HG03025 (cell line): ENCODE results near the gene IL16.

Experiments
- ATAC-seq: cut with Tn5 transposase; IDR thresholded peaks from one replicate; pipeline ENCODE4 v1.9.1; 2021; ENCODE audit warnings: mild to moderate bottlenecking, moderate library complexity; ENCODE audit not compliant: unreplicated experiment, low FRiP score

The IL16 gene

DNA sequence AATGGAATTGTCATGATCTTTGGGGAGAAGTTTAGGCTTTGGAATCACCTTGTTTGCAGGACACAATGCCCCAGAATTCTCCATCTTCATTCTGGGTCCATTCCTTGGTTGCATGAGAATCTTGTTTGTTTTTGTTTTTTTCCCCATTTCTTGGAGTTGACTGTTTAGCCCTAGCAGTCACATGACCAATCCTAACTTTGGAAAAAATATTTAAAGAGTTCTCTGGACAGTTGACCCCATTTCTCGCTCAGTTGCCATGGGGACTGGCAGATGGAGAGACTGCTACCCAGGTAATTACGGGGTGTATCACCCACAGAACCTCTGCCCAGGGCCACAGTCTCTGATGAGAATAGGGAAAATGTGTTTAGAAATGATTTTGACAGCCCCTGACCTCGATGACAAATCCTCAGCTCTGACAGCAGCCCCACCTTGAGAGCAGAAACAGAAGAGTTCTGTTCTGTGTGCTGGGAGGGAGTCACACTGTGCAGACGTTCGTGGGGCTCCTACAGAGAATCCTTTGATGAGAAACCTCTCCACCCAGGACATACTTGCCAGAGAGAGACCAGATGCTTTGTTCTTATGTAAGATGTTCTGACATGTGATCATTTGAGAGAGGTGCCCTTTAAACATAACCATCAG is 57.7 kb downstream of the IL16 start:
- no peak for ATAC-seq

DNA sequence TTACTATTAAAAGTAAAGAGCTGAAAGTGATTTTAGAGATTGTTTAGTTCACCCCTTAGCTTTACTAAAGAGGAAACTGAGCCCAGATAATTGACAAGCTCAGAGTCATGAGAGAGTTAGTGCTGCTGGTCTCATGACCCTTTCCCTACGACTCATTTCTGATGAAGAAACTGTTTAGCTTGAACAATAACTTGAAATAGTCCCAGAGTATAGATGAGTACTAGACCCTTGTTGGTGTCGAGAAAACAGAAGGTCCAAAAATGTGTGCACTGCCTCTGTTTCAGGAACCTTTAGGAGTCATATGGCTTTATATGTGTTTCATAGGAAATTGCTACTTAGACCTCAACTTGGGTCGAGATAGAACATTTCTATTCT is 58.2 kb downstream of the IL16 start:
- ATAC-seq: no peak

DNA sequence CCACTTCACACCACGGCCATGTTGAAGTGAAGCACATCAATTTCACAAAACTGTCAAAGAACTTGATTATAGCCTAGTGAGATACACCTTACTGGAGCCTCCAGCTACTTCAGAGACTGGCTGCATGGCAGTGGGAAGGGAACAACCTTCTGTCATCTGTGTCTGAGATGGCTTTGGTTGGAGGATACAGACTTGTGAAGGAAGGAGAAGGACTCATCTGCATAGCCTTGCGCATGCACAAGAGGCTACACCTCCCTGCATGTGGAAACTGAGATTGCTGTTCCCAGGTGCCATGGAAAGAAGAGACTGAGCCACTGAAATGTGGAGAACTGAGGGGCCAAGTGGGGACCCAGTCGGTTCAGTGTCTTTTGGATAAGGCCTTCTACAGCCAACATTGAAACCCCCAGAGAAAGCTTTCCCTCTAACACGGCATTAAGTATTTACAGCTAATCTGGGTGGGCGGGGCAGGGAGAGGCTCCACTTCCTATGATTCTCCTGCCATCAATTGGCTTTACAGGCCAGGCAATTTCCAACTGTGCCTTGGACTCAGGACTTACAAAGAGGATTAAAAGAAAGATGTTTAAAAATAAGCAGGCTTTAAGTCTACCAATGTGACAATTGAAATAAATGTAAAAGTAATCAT is 58.8 kb downstream of the IL16 start:
- no peak for ATAC-seq

DNA sequence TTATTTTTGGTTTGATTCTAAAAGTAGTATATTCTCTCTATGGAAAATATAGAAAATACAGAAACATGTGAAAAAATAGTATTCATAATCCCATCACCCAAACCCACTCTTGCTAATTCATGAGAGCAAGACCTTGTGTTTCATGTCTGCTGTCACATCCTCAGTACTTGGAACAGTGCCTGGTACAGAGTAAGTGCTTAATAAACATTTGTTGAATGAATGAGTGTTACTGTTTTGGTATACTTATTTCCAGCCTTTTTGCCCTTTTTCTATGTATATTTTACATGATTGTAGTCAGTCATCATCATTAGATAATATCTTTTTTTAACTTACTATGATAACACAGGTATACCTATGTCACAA is 59.3 kb downstream of the IL16 start:
- ATAC-seq: no peak

DNA sequence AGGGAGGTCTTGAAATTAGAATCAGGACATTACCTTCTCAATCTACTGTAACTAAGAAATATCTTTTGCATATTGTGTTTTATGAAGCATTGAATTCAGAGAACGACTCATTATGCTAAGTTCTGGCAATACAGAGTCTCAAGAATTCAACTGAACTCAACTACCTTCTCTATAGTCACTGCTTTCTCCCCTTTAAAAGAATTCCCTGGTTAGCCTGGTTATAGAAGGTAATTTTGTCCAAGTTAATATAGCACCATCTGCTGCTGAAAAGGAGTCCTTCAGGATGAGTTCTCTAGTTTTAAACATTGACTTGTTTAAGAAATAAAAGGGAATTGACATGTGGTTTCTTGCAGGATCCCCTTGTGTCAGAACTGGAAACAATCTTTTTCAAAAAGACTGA is 60.2 kb downstream of the IL16 start:
- no peak for ATAC-seq

DNA sequence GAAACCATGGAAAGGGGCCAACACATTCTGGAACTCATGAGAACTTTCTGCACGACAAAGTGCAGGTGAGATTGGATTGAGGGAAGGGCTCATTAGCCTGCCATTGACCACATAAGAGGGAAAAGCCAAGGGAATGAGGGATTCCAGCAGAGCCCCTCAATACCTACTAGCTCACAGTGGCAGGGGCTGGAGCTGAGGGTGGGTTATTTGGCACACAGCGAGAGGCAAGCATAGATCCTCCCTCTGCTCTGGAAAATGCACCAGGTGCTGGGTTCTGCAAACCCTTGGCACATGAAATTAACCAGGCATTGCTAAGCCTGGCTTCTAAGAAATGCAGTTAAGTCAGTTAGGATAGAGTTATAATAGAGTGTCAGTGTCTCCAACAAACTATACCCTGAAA is 60.8 kb downstream of the IL16 start:
- no peak for ATAC-seq

DNA sequence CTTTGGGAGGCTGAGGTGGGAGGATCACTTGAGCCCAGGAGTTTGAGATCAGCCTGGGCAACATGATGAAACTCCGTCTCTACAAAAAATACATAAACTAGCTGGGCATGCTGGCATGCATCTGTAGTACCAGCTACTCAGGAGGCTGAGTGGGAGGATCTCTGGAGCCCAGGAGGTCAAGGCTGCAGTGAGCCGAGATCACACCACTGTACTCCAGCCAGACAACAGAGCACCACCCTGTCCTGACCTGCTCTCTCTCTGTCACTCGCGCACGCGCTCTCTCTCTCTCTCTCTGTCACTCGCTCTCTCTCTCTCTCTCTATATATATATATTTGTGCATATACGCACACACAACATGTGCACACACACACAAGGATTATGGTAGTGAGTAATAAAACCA is 61.8 kb downstream of the IL16 start:
- no peak for ATAC-seq

DNA sequence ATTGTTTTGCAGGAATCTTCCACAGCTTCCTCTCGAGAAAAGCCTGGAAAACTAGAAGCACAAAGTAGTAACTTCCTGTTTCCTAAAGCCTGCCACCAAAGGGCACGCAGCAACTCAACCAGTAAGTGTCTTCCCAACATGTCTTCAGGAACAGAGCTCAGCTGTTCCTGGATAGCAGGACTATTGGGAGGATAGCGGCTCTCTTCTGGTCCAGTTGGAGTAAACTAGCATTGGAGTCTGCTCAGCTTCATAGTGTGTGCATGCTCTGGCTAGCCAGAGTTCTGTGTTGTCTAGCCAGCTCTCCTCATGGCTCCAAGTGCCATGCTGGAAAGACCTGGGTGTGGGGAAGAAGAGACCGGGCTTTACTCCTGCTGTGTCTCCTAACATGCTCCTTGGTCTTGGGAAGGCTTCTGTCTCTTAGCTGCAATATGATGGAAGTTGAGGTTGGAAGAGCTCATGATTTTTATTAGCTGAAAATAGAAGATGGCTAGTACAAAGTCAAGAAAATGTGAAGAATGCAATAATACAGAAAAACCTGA is 63.1 kb downstream of the IL16 start:
- ATAC-seq: no peak

DNA sequence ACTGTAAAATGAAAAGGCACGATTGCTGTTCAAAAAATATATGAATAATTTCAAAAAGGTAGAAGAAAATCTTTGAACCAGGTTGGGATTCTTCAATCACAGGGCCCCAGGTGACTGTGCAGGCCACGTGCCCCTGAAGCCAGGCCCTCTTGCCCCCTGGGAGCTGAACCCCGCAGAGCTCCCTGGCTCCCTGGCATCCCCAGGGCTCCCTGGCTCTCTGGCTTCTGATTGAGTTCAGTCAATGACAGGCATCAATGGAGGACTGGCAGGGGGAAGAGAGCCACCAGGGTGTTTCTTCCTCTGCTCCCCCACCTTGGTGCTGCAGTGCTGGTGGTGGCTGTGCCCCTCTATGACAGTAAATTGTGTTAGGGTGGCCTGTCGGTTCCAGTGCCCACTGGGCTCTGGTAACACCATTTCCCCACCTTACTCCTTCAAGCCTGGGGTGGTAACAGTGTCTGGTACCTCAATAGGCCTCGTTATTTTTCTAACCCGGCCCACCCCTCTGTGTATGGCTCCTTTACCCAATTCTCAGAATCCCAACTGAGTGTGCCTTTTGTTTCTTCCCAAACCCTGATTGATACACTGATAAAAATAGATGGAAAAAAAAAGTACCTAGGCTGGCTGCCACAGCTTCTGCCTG is 64.6 kb downstream of the IL16 start:
- ATAC-seq: no peak

DNA sequence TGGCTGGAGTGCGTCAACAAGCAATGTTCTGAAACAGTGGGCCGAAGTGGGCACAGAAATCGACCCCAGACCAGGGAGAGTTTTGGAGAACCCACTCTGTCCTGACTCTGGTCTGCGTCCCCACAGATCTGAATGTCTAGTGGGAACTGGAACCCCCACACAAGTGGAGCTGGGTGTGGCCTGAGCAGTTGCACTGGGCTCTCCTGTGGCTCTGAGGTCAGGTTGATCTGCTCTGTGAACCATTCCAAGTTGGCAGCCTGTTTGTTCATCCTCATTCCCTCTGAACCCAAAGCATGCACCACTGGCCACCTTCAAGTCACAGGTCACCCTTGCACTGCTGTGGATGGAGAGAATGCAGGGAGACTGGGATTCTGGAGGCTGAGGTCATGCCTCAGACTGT is 66.8 kb downstream of the IL16 start:
- no peak for ATAC-seq

DNA sequence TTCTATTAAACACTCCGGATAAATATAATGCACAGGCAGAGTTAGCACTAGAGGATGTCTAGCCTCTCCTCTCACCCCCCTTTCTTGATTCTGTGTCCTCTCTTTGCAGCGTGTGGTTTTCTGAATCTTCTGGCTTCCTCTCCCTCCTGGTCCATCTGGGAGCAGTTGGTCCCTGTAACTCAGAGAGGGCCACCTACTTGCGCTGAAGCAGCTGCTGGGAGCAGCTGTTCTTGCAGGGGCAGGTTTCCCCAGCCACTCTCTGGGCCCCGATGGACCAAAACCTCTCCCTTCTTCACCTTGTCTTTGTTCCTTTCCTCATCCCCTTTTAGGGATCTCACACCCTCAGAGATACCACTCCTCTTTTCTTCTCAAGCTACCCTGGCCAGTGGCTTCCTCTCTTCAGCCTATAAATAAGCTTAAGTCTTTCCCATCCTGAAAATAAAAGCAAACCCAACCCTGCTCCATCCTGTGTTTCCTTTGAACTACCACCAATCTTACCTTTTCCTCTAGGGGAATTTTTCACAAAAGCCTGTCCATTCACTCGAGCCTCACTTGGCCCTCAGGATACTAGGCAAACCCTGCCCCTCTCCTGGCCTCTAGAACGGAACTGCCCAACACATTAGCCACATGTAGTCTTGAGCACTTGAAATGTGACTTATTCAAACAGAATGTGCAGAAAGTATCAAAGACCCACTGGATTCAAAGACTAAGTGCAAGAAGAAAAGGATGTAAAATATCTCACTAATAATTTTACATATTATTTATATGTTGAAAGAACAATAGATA is 67.6 kb downstream of the IL16 start:
- no peak for ATAC-seq

DNA sequence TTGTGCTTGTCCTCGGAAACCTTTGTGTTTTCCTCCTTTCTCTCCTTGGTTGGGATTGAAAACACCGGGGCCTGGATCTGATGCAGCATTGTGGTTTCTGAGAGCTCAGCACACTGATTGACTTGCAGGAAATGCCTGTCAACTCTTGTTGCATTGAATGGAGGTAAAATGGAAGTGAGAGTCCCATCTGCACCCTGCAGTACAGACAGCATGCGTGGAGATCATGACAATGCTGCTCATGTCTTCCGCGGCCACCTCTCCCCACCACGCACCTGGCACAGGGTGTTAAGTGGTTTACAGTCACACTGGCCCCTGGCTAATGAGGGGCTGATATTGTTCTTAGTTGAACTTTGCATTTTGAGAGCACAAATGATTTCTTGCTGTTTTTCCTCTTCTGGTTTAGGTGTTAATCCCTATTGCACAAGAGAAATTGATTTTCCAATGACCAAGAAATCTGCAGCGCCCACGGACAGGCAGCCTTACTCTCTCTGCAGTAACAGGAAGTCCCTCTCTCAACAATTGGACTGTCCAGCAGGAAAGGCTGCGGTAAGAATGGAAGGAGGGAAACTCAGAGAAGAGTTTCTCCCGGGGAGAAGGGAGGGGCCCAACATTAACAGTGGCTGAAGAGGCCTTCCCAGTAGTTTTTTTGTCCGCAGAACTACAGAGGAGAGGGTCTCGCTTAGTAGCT is 68.7 kb downstream of the IL16 start:
- no peak for ATAC-seq

DNA sequence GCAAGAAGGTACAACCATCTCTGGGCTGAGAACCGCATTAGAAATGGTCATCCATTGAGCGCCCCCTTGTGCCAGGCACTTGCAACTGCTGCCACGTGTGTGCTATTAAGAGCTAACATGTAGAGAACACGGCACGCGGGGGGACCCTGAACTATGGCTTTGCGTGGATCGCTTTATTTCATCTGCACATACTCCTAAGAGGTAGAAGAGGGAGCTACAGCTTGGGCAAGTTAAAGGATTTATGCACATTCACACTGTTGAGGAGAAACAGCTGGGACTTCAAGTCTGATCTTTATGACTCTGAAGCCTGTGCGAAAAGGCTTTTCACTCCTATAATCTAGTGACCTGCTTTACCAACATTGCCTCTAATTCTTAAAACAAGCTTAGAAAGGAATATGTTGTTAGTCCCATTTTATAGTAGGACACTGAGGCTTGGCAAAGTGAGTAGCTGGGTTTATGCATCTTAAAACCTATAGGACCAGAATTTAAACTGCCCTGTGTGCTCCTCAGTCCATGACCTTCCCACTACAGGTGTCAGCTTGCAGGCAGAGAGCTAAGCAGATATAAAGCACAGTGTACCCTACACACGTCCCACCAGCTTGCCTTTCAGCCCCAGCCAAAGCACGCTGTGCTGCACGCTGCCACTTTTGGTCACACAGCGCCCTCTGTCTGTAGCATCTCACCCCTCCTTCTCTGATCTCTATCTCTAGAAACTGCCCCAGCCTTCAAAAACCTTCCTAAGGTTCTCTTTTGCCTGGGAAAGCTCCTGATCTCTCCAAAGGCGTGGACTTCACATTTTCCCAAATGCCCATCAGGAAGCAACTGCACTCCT is 69.5 kb downstream of the IL16 start:
- ATAC-seq: peak; percentile 76

DNA sequence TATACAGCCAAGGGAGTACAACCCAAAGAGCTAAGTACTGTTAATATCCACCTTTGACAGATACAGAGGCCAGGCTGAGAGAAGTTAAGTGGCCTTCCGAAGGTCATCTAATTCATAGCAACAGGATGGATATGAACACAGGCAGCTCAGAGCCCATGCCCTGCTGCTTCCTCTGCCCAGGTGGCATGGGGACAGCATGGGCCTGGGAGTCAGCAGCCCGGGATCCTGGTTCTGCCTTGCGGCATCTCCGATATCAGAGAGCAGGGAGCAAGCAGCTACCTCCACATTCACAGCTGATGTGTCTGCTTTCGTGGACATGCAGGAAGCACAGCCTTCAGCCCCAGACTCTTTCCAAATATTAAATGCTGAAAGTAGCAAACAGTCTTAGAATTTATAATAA is 71.7 kb downstream of the IL16 start:
- ATAC-seq: no peak

DNA sequence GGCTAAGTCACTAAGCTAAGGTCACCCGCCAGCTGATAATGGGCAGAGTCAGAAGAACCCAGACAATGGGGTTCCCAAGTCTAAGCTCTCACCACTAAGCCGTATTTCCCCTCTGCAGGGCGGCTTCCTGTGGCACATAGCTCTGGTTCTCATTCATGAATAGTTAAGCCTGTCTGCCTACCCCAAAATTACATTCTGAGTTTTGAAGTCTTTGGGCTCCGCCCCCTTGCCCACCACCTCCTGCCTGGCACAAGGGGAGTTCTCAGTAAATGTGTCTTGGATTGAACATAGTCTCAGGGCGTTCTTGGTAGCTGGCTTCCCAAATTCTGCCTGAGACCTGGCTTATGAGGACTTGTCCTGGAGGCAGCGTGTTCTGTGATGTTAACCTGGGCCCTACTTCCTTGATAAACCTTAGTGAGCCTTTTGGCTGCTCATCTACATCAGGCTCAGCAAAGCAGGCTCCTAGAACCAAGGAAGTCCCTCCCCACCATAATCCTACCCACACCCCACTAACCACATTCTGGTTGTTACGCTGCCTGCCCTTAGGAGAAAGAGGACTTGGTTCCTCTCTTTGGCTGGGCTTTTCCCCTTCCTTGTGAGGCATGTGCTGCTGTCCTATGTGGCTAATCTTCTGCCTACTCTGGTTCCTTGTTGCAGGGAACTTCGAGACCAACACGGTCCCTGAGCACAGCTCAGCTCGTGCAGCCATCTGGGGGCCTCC is 72.4 kb downstream of the IL16 start:
- ATAC-seq: no peak

DNA sequence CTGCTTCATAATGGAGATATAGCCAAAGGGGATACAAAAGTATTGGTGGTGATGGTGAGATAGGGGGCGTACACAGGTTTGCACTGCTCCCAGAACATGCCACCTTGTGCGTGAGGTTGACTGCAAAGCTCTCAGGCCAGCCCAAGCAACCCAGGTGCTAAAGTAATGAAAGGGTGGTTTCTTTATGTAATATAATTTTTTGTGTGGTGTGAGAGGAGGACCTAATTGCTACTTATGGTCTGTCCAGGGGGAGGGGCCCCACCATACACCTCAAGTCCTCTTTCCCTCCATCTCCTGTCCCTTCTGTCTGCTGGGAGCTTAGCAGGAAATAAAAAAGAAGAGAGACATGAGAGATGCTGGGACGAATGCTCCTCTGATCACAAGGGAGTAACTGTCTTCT is 73.5 kb downstream of the IL16 start:
- no peak for ATAC-seq

DNA sequence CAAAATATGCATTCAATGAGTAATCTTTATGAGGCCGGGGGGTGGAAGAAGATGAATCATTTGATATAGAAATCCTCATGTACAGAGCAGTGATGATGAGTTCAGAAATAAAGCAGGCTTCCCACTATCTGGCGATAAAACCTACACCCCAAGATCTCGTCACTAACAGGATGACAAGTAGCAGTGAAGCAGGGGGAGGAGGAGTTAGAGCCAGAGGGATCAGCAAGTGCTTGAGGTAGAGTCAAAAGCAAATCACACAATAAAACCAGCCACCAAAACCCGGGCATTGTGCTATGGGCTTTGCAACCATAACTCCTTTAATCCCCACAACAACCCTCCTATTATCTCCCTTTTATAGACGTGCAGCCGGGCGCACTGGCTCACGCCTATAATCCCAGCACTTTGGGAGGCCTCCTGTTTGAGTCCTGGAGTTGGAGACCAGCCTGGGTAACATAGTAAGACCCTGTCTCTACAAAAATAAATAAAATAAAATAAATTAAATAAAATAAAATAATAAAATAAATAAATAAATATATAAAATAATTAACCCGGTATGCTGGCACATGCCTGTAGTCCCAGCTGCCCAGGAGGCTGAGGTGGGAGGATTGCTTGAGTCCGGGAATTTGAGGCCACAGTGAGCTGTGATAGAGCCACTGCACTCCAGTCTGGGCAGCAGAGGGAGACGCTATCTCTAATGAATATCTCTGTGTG is 74.3 kb downstream of the IL16 start:
- no peak for ATAC-seq

DNA sequence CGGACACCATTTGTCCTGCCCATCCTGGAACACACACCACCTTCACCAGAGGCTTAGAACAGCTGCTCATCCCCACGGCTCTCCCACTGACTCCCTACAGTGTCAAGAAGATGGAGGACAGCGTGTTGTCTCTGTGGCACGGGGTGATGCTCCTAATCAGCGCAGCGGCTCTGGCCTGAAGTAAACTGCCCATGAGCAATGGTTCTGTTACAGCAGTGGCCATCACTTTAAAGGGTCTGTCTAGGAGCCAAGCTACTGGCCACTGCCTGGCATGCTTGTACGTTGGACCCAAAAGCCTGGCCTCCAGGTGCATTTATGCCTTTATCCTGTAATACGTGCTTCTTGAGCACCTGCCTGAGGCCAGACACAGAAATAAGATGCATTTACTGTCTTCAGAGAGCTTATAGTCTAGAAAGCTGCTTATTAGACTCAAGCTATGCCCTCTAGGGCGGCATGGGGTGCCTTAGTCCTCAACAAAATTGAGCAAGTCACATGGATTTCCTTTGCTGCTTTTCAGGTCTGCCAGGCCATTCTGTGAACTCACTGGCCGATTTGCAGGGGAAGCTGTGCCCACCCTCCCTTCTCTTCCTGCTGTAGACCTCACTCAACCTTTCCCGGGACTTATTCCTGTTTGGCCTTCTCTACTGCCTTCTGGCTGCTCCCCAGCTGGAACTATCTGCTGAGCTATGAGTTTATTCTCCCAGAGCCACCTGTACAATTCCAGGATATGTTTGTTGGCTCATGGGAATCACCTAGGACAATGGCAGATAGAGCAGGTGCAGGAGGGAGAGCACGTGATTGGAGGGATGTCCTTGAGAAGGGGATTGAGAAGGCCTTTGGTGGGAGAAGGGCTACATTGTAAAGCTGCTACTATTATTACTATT is 75.3 kb downstream of the IL16 start:
- ATAC-seq: no peak
